Left renal pelvis (tissue), 4 donors: ENCODE data around the gene ETV7. TPM values are rescaled to one million over a fixed set of nuclear protein-coding genes. Genes with fewer than 3 reads are reported as not detected.
"Not testable (repeated sequence)": the region's sequence is repeated elsewhere in the genome, so short reads cannot be mapped to it uniquely, and the experiment has no call there.

Experiments
- DNase-seq, 4 donors: peaks; one replicate each; pipeline ENCODE4 v3.0.0-alpha.2; 2013; ENCODE audit warnings: low read depth in 4 of 4, low spot score in 3 of 4
- polyA plus RNA-seq, 4 donors: library from polyadenylated mRNA; unstranded; fragments of 120-200 nt; gene quantifications; one replicate each; pipeline ENCODE4 v1.2.1, GENCODE V29; 2013; ENCODE audit not compliant: insufficient read length in 4 of 4

The ETV7 gene
- polyA plus RNA-seq, 4 donors = 0.10 to 0.36 (median 0.11) TPM; not detected in 1

- DNase-seq = no peak
Measured at GRCh38 chr6:36345681-36346466, 41.6 kb downstream of the ETV7 start.

GRCh38 chr6:36343109-36343680 lies 44.3 kb downstream of the ETV7 start:
- DNase-seq = no peak

- no peak for DNase-seq
Measured at GRCh38 chr6:36340618-36341454, 46.6 kb downstream of the ETV7 start.

- no peak for DNase-seq
Measured at GRCh38 chr6:36340306-36340617, 47.2 kb downstream of the ETV7 start.

- DNase-seq = no peak
Measured at GRCh38 chr6:36339146-36339545, 48.3 kb downstream of the ETV7 start.

GRCh38 chr6:36338223-36338622 lies 49.2 kb downstream of the ETV7 start:
- not testable (repeated sequence) for DNase-seq

GRCh38 chr6:36337814-36338213 lies 49.7 kb downstream of the ETV7 start:
- DNase-seq = no peak

GRCh38 chr6:36336779-36337241 lies 50.7 kb downstream of the ETV7 start, which contains the start of gene BNIP5:
Gene BNIP5 (minus strand): TSS chr6:36336888. CDS start chr6:36330690, 6,198 bp downstream.
- DNase-seq = no peak

- DNase-seq = no peak
Measured at GRCh38 chr6:36336208-36336710, 51.2 kb downstream of the ETV7 start.

- DNase-seq = no peak
Measured at GRCh38 chr6:36335465-36336207, 51.8 kb downstream of the ETV7 start.

GRCh38 chr6:36334832-36335459 lies 52.5 kb downstream of the ETV7 start:
- no peak for DNase-seq

- DNase-seq = no peak
Measured at GRCh38 chr6:36333931-36334725, 53.3 kb downstream of the ETV7 start.

GRCh38 chr6:36333171-36333895 lies 54.1 kb downstream of the ETV7 start:
- DNase-seq = no peak

- DNase-seq = no peak
Measured at GRCh38 chr6:36331381-36331780, 56.1 kb downstream of the ETV7 start.

- DNase-seq = no peak
Measured at GRCh38 chr6:36330366-36330765, 57.1 kb downstream of the ETV7 start.

GRCh38 chr6:36329798-36330291 lies 57.6 kb downstream of the ETV7 start:
- no peak for DNase-seq

- DNase-seq = no peak
Measured at GRCh38 chr6:36328600-36328999, 58.9 kb downstream of the ETV7 start.

- DNase-seq = no peak
Measured at GRCh38 chr6:36327919-36328236, 59.6 kb downstream of the ETV7 start.
